ENCODE measurements around the gene LSAMP.
"Not testable (repeated sequence)": the region's sequence is repeated elsewhere in the genome, so short reads cannot be mapped to it uniquely, and the experiment has no call there.

LSAMP gene

GRCh38 chr3:115783938-115784738 is 661.1 kb downstream of the LSAMP start:
- peak overlapping the region; percentile 77 for H3K27ac ChIP-seq (ENCODE audit: low read depth, low read length)
- no peaks in the 10 kb centered on the region for H3K27me3 ChIP-seq (ENCODE audit: low read length)
- no peaks in the 10 kb centered on the region for H3K79me2 ChIP-seq (ENCODE audit: insufficient read depth, low read length)
- no peaks in the 10 kb centered on the region for H4K20me1 ChIP-seq (ENCODE audit: low read depth, low read length)
- no peaks in the 10 kb centered on the region for H3K9me3 ChIP-seq (ENCODE audit: insufficient read depth, low read length)
- H3F3A ChIP-seq (ENCODE audit: insufficient read depth) = no peaks in the 10 kb centered on the region
- H3K9ac ChIP-seq (ENCODE audit: low read length) = peak overlapping the region; percentile 63
- H3K36me3 ChIP-seq (ENCODE audit: low read length) = no peaks in the 10 kb centered on the region
- H3K4me2 ChIP-seq (ENCODE audit: low read depth, low read length, poor library complexity, severe bottlenecking) = peak overlapping the region; percentile 62
- H2AFZ ChIP-seq (ENCODE audit: low read depth, low read length, severe bottlenecking) = peak overlapping the region; percentile 91
- no peaks in the 10 kb centered on the region for H3K9me2 ChIP-seq (replicated peaks; ENCODE audit: insufficient read depth, low read length)
- peak overlapping the region; percentile 58 for H3K4me3 ChIP-seq (ENCODE audit: insufficient read depth, low read length, poor library complexity, severe bottlenecking)
- peak; percentile 90 for TF ChIP-seq CTCF (IDR thresholded peaks at IDR 0.05; ENCODE audit: insufficient read depth, low read length, poor library complexity, severe bottlenecking)
- no peak for TF ChIP-seq EZH2phosphoT487 (conservative IDR thresholded peaks at IDR 0.05; ENCODE audit: low read length)

DNA sequence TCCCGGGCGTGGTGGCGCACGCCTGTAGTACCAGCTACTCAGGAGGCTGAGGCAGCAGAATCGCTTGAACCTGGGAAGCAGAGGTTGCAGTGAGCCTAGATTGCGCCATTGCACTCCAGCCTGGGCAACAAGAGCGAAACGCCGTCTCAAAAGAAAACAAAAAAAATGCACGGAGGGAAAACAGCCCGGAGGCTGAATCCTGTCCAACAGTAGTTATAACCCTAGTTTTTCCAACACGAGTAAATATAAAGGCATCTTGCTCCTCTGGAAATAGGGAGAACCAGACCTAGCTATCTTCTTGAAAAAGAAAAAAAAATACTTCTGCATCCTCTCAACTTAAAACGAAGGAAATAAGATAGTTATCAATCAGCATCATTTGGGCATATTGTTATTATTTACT is 661.9 kb downstream of the LSAMP start:
- H3F3A ChIP-seq (ENCODE audit: insufficient read depth); H3K9me3 ChIP-seq (ENCODE audit: insufficient read depth, low read length); H3K79me2 ChIP-seq (ENCODE audit: insufficient read depth, low read length); H4K20me1 ChIP-seq (ENCODE audit: low read depth, low read length); H3K27me3 ChIP-seq (ENCODE audit: low read length); H3K36me3 ChIP-seq (ENCODE audit: low read length); H3K9me2 ChIP-seq (replicated peaks; ENCODE audit: insufficient read depth, low read length); H3K27ac ChIP-seq (ENCODE audit: low read depth, low read length): not testable (repeated sequence)
- peak overlapping the region; percentile 42 for H3K4me3 ChIP-seq (ENCODE audit: insufficient read depth, low read length, poor library complexity, severe bottlenecking)
- peak overlapping the region; percentile 63 for H3K9ac ChIP-seq (ENCODE audit: low read length)
- H3K4me2 ChIP-seq (ENCODE audit: low read depth, low read length, poor library complexity, severe bottlenecking) = peak overlapping the region; percentile 62
- H2AFZ ChIP-seq (ENCODE audit: low read depth, low read length, severe bottlenecking) = peak overlapping the region; percentile 91

DNA sequence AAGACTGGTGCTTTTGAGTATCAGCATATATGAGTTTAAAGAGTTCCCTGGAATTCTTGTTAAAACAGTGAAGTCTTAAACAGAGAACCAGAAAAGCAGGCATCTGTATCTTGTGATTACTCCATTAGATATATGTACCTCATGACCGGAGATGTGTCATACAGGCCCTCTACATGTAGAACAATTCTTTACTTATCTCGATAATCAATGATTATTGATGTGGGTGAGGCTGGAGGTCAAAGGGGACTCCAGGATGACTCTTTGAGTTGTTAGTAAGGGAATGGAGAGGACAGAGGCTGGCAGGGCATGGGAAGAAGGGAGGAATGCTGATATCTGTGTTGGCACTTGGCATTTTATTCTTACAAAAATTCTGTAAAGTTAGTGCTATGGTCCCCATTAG is 666.3 kb downstream of the LSAMP start:
- no peaks in the 10 kb centered on the region for H3K36me3 ChIP-seq (ENCODE audit: low read length)
- no peaks in the 10 kb centered on the region for H3K9me3 ChIP-seq (ENCODE audit: insufficient read depth, low read length)
- no peaks in the 10 kb centered on the region for H3K27me3 ChIP-seq (ENCODE audit: low read length)
- no peaks in the 10 kb centered on the region for H3K79me2 ChIP-seq (ENCODE audit: insufficient read depth, low read length)
- H3F3A ChIP-seq (ENCODE audit: insufficient read depth) = no peaks in the 10 kb centered on the region
- TF ChIP-seq EZH2phosphoT487 (conservative IDR thresholded peaks at IDR 0.05; ENCODE audit: low read length) = no peak
- no peak for TF ChIP-seq CTCF (IDR thresholded peaks at IDR 0.05; ENCODE audit: insufficient read depth, low read length, poor library complexity, severe bottlenecking)
- no peaks in the 10 kb centered on the region for H3K9me2 ChIP-seq (replicated peaks; ENCODE audit: insufficient read depth, low read length)
- no peak overlapping the region for H3K27ac ChIP-seq (ENCODE audit: low read depth, low read length)
- H3K9ac ChIP-seq (ENCODE audit: low read length) = no peak overlapping the region
- H3K4me2 ChIP-seq (ENCODE audit: low read depth, low read length, poor library complexity, severe bottlenecking) = no peak overlapping the region
- no peak overlapping the region for H2AFZ ChIP-seq (ENCODE audit: low read depth, low read length, severe bottlenecking)
- H3K4me3 ChIP-seq (ENCODE audit: insufficient read depth, low read length, poor library complexity, severe bottlenecking) = no peak overlapping the region
- H4K20me1 ChIP-seq (ENCODE audit: low read depth, low read length) = no peaks in the 10 kb centered on the region

- no peaks in the 10 kb centered on the region for H3K9me2 ChIP-seq (replicated peaks; ENCODE audit: insufficient read depth, low read length)
- no peak overlapping the region for H3K27ac ChIP-seq (ENCODE audit: low read depth, low read length)
- H3K9me3 ChIP-seq (ENCODE audit: insufficient read depth, low read length) = no peaks in the 10 kb centered on the region
- H3K36me3 ChIP-seq (ENCODE audit: low read length) = no peaks in the 10 kb centered on the region
- no peak overlapping the region for H2AFZ ChIP-seq (ENCODE audit: low read depth, low read length, severe bottlenecking)
- no peaks in the 10 kb centered on the region for H4K20me1 ChIP-seq (ENCODE audit: low read depth, low read length)
- H3K4me3 ChIP-seq (ENCODE audit: insufficient read depth, low read length, poor library complexity, severe bottlenecking) = no peak overlapping the region
- TF ChIP-seq EZH2phosphoT487 (conservative IDR thresholded peaks at IDR 0.05; ENCODE audit: low read length) = no peak
- TF ChIP-seq CTCF (IDR thresholded peaks at IDR 0.05; ENCODE audit: insufficient read depth, low read length, poor library complexity, severe bottlenecking) = no peak
- H3K9ac ChIP-seq (ENCODE audit: low read length) = no peak overlapping the region
- H3K27me3 ChIP-seq (ENCODE audit: low read length) = no peaks in the 10 kb centered on the region
- no peaks in the 10 kb centered on the region for H3K79me2 ChIP-seq (ENCODE audit: insufficient read depth, low read length)
- H3K4me2 ChIP-seq (ENCODE audit: low read depth, low read length, poor library complexity, severe bottlenecking) = no peak overlapping the region
- no peaks in the 10 kb centered on the region for H3F3A ChIP-seq (ENCODE audit: insufficient read depth)
Observed at GRCh38 chr3:115772951-115773350, 672.3 kb downstream of the LSAMP start.
